GM12878 (cell line): ENCODE measurements around the gene HHIPL1. TPM values are rescaled to one million over a fixed set of nuclear protein-coding genes. Genes with fewer than 3 reads are reported as not detected.
A peak's percentile ranks its signal among the peaks of the same experiment; 100 is the strongest.

Experiments
- ATAC-seq: fragments of 200-7000 bp; cut with Tn5 transposase; 3 replicates; pipeline ENCODE4 v1.9.1; 2020; ENCODE audit warnings: mild to moderate bottlenecking, moderate library complexity
- BruUV-seq: library from RNA; stranded (reverse); fragments of 400-500 nt; replicated peaks from 2 replicates; lab custom pipeline; 2021; lab: Mats Ljungman, UMichigan
- CTCF ChIA-PET: fragments of 300-600 bp; sonication (Branson Sonifier 250); formaldehyde crosslinking; extraction: SDS; loops from one replicate; lab custom pipeline; 2021; ENCODE audit warnings: inconsistent platforms; lab: Yijun Ruan, JAX
- POLR2A ChIA-PET: fragments of 350-600 bp; formaldehyde crosslinking; extraction: SDS; loops from one replicate; lab custom pipeline; 2021; ENCODE audit warnings: inconsistent platforms; lab: Charles Lee
- RAD21 ChIA-PET: fragments of 300-600 bp; sonication (Branson Sonifier 250); formaldehyde crosslinking; loops from one replicate; lab custom pipeline; 2023; ENCODE audit warnings: antibody characterized with exemption; ENCODE audit not compliant: unreplicated experiment; lab: Charles Lee
- SMC1A ChIA-PET: fragments of 300-600 bp; sonication (Branson Sonifier 250); formaldehyde crosslinking; loops from one replicate; lab custom pipeline; 2023; ENCODE audit not compliant: unreplicated experiment, uncharacterized antibody; lab: Charles Lee
- DNase-seq: peaks from one replicate; pipeline ENCODE4 v3.0.0-alpha.2; 2011; ENCODE audit warnings: low read depth, low spot score
- FAIRE-seq: peaks from 3 replicates; lab custom pipeline; 2011; peaks lifted over from hg19 to GRCh38; lab: Jason Lieb, UNC
- H2AFZ ChIP-seq: 2 replicates; pipeline ENCODE4 v1.6.0; 2011; ENCODE audit warnings: low read depth, low read length, control low read depth; ENCODE audit not compliant: control insufficient read depth
- H3K27ac ChIP-seq: 2 replicates; pipeline ENCODE4 v1.5.1; 2011; ENCODE audit warnings: control low read depth; ENCODE audit not compliant: control insufficient read depth, insufficient read depth
- H3K27me3 ChIP-seq, 2 experiments: replicated peaks in 1 of 2; 2 replicates each; pipeline versions ENCODE4 v1.6.0 to v1.6.1; 2011; ENCODE audit warnings: low read length in 1 of 2; ENCODE audit not compliant: control insufficient read depth in 2 of 2, insufficient read depth in 2 of 2
- H3K36me3 ChIP-seq, 2 experiments: 2 replicates each; pipeline ENCODE4 v1.5.1; 2011; ENCODE audit warnings: low read length in 1 of 2; ENCODE audit not compliant: control insufficient read depth in 2 of 2, insufficient read depth in 2 of 2
- H3K4me1 ChIP-seq: 2 replicates; pipeline ENCODE4 v1.6.1; 2011; ENCODE audit warnings: mild to moderate bottlenecking, low read length, moderate library complexity, mixed read lengths; ENCODE audit not compliant: control insufficient read depth, insufficient read depth
- H3K4me2 ChIP-seq: 2 replicates; pipeline ENCODE4 v1.6.0; 2011; ENCODE audit warnings: control low read depth; ENCODE audit not compliant: control insufficient read depth, insufficient read depth
- H3K4me3 ChIP-seq: fragments of 200-600 bp; sonication (generic); 2 replicates; pipeline ENCODE4 v1.5.1; 2016
- H3K79me2 ChIP-seq: 2 replicates; pipeline ENCODE4 v1.6.0; 2011; ENCODE audit warnings: low read length; ENCODE audit not compliant: control insufficient read depth, insufficient read depth
- H3K9ac ChIP-seq: 2 replicates; pipeline ENCODE4 v1.8.0; 2011; ENCODE audit warnings: low read length, control low read depth, mixed read lengths; ENCODE audit not compliant: control insufficient read depth, insufficient read depth
- H3K9me3 ChIP-seq: replicated peaks from 3 replicates; pipeline ENCODE4 v1.5.1; 2011; ENCODE audit warnings: mild to moderate bottlenecking, low read length; ENCODE audit not compliant: control insufficient read depth, insufficient read depth
- H4K20me1 ChIP-seq: 2 replicates; pipeline ENCODE4 v1.6.0; 2011; ENCODE audit not compliant: control insufficient read depth, insufficient read depth
- EGR1 ChIP-seq, 2 experiments: IDR thresholded peaks; 1 replicate in 1 of 2; 2 replicates in 1 of 2; pipeline ENCODE4 v1.6.1; 2011 to 2012; ENCODE audit warnings: low read depth in 2 of 2, low read length in 2 of 2, borderline replicate concordance in 1 of 2, mild to moderate bottlenecking in 1 of 2, moderate library complexity in 1 of 2
- EP300 ChIP-seq, 2 experiments: fragments of 150-350 bp in 1 of 2; IDR thresholded peaks; 2 replicates each; pipeline ENCODE4 v1.6.1; 2011 to 2012; ENCODE audit warnings: low read depth in 2 of 2, low read length in 2 of 2, borderline replicate concordance in 1 of 2, improper control_type of control experiment in 1 of 2, inconsistent platforms in 1 of 2; ENCODE audit not compliant: control insufficient read depth in 1 of 2
- GATAD2B ChIP-seq: fragments of 450-650 bp; conservative IDR thresholded peaks from 2 replicates; pipeline ENCODE4 v1.6.1; 2017; ENCODE audit warnings: low read depth, mild to moderate bottlenecking, moderate library complexity
- IKZF1 ChIP-seq: fragments of 450-650 bp; conservative IDR thresholded peaks from 2 replicates; pipeline ENCODE4 v1.6.1; 2017; ENCODE audit warnings: antibody characterized with exemption, mild to moderate bottlenecking
- NBN ChIP-seq: fragments of 450-650 bp; IDR thresholded peaks from 2 replicates; pipeline ENCODE4 v1.6.1; 2016
- NR2F1 ChIP-seq: fragments of 450-650 bp; conservative IDR thresholded peaks from 2 replicates; pipeline ENCODE4 v1.6.1; 2017; ENCODE audit warnings: mild to moderate bottlenecking
- SIN3A ChIP-seq: IDR thresholded peaks from 2 replicates; pipeline ENCODE4 v1.6.1; 2012; ENCODE audit warnings: low read depth, low read length, improper control_type of control experiment
- ZBTB4 ChIP-seq: fragments of 450-650 bp; formaldehyde crosslinking; IDR thresholded peaks from 2 replicates; pipeline ENCODE4 v1.4.0; 2022; ENCODE audit warnings: mild to moderate bottlenecking, moderate library complexity
- WGBS: methylation state at CpG from one replicate; pipeline ENCODE4 v1.1.6; 2016; ENCODE audit warnings: low lambda C conversion rate; ENCODE audit not compliant: insufficient replicate concordance, insufficient coverage; ENCODE audit errors: missing lambda C conversion rate; 5-methylcytosine and 5-hydroxymethylcytosine counted together
- in situ Hi-C: fragments of 300-500 bp; cut with MboI; formaldehyde crosslinking; loops from 9 replicates; pipeline ENCODE4 v1.14.3; 2018; ENCODE audit warnings: mixed read lengths
- intact Hi-C: fragments of 100-400 bp; cut with micrococcal nuclease; formaldehyde crosslinking; loops from one replicate; pipeline ENCODE4 v1.14.2; 2022; ENCODE audit not compliant: unreplicated experiment
- polyA plus RNA-seq, 11 experiments: library from polyadenylated mRNA; depleted of rRNA in 4 of 11; unstranded in 6 of 11; stranded (reverse) in 5 of 11; fragments of >200 nt; fragmentation: Nextera tagmentation in 4 of 11; fragmentation: Illumina TruSeq in 1 of 11; extraction: Ambion mirVana in 4 of 11; extraction: Trizol in 1 of 11; gene quantifications; 1 replicate in 1 of 11; 2 replicates in 10 of 11; pipeline versions ENCODE4 v1.2.1 to v1.2.3, GENCODE V29; 2011 to 2016; ENCODE audit warnings: inconsistent platforms in 2 of 11, missing spikeins in 2 of 11, low read depth in 1 of 11
- total RNA-seq, 4 experiments: library from RNA; depleted of rRNA in 3 of 4; stranded (reverse); fragments of >200 nt in 3 of 4; fragmentation: Illumina TruSeq in 1 of 4; extraction: Trizol in 1 of 4; gene quantifications; 2 replicates each; pipeline versions ENCODE4 v1.2.1 to v1.2.3, GENCODE V29; 2013 to 2021

HHIPL1 gene
- total and polyA plus RNA-seq, 10 of the 15 experiments (the other 5 are each of a cell fraction or from before 2014, with no cell fraction given), result 0.09 TPM; not detected in 9

DNA sequence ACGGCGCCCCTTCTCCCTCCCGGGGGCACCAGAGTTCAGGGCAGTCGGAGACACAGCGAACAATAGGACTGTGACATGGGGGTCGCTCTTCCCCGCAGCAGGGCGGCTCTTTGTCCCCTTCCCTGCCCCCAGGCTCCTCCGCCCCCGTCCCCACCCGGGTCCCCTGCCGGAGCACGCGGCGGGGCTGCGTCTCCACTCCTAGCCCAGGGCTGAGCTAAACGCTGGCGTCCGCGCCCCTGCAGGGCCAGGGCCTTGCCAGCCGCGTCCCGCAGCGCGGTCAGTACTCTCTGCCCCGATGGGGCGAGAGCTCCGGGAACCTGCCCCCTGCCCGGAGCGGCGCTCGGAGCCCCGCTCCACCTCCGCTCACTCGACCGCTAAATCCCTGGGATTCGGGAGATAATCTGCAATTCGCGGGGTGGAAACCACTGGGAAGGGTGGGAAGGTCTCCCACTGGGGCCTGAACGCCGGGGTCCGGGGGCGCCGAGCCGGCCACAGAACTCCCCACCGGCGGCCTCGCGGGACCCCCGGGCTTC, 40.1 kb upstream of the HHIPL1 start:
- ChIA-PET SMC1A (interaction anchor here (0.6 to 1.8 kb wide), 2 partner anchors 10 to 49 kb away, joined by 3 to 6 read pairs; no protein-coding TSS in a partner anchor), CTCF (interaction anchor here (1.0 to 1.6 kb wide), 5 partner anchors 9 to 89 kb away, joined by 4 to 5 read pairs (median 4); partner anchors contain the start of gene CYP46A1), RAD21 (interaction anchor here (0.7 to 1.7 kb wide), 6 partner anchors 10 to 124 kb away, joined by 3 to 10 read pairs (median 4); partner anchors contain the start of genes CCNK and SETD3), POLR2A (interaction anchor here (1.1 to 2.6 kb wide), 5 partner anchors 9 to 124 kb away, joined by 3 to 10 read pairs (median 4); partner anchors contain the start of genes CCNK, CYP46A1 and SETD3)
- H3K27me3 ChIP-seq, result no peaks in the 10 kb centered on the region; a peak in 1 of 4 replicates
- no TSS peak for BruUV-seq
- under 1% methylated on average over 34 of the region's 50 CpGs for WGBS
- no peaks in the 10 kb centered on the region for H3K36me3 ChIP-seq
- H4K20me1 ChIP-seq, result no peaks in the 10 kb centered on the region
- peak overlapping the region; percentile 75 for H2AFZ ChIP-seq
- peaks cover 11% of the 10 kb centered on the region; the same call in 1 of the 2 replicates for H3K4me1 ChIP-seq
- ATAC-seq (peak; percentile 61), FAIRE-seq (no peak), DNase-seq (no peak)
- peak overlapping the region; percentile 83 for H3K4me3 ChIP-seq
- H3K4me2 ChIP-seq, result peak overlapping the region; percentile 91
- H3K27ac ChIP-seq, result no peak overlapping the region
- no peaks in the 10 kb centered on the region for H3K79me2 ChIP-seq
- TF ChIP-seq EGR1 (IDR thresholded peaks at IDR 0.05; ENCODE audit: borderline replicate concordance in 1 of 2, low read depth in 2 of 2, low read length in 2 of 2), result 0 out of 3 replicates have a peak, but pooled peaks of 1 of the 2 experiments have one; percentile 4
- TF ChIP-seq ZBTB4 (CRISPR knock-in tag), result no peak
- peak; percentile 16; the same call in 1 of the 2 replicates for TF ChIP-seq SIN3A
- TF ChIP-seq NBN, result 0 out of 2 replicates have a peak, but pooled peaks have one; percentile 26
- no peak for TF ChIP-seq NR2F1
- no peak for TF ChIP-seq EP300 (IDR thresholded peaks at IDR 0.05; ENCODE audit: borderline replicate concordance in 1 of 2, control insufficient read depth in 1 of 2, low read depth in 2 of 2, low read length in 2 of 2)
- TF ChIP-seq GATAD2B, result peak; percentile 43; the same call in 1 of the 2 replicates
- TF ChIP-seq IKZF1, result 0 out of 2 replicates have a peak, but pooled peaks have one; percentile 5
- in situ Hi-C loops (no loop called here), intact Hi-C loops (loop anchor here (2.0 kb wide), 1 partner anchor 124 kb away; the partner anchor contains the start of genes CCNK and SETD3)
- H3K9me3 ChIP-seq, result no peaks in the 10 kb centered on the region
- H3K9ac ChIP-seq, result peak overlapping the region; percentile 68
